Sigmoid colon (tissue), 7 donors: Measurements from ENCODE around the gene CARD11. TPM values are rescaled to one million over a fixed set of nuclear protein-coding genes. Genes with fewer than 3 reads are reported as not detected.

Experiments used
- DNase-seq: peaks from one replicate; pipeline ENCODE4 v3.0.0-alpha.2; 2019
- H3K27ac ChIP-seq, 4 donors: fragments of 200-600 bp; sonication (generic); one replicate each; pipeline ENCODE4 v1.5.1; 2016 to 2019; ENCODE audit warnings: mild to moderate bottlenecking in 1 of 4
- H3K27me3 ChIP-seq, 3 donors: fragments of 200-600 bp; sonication (generic); one replicate each; pipeline ENCODE4 v1.5.1; 2019; ENCODE audit warnings: mild to moderate bottlenecking in 1 of 3
- H3K36me3 ChIP-seq, 4 donors: fragments of 200-600 bp; sonication (generic); one replicate each; pipeline ENCODE4 v1.5.1; 2016 to 2019
- H3K4me1 ChIP-seq, 4 donors: fragments of 200-600 bp; sonication (generic); one replicate each; pipeline ENCODE4 v1.5.1; 2017 to 2019
- H3K4me3 ChIP-seq, 4 donors: fragments of 200-600 bp; sonication (generic); one replicate each; pipeline ENCODE4 v1.5.1; 2017 to 2019; ENCODE audit warnings: mild to moderate bottlenecking in 2 of 4, moderate library complexity in 1 of 4
- H3K9me3 ChIP-seq, 4 donors: fragments of 200-600 bp in 3 of 4; sonication (generic) in 3 of 4; one replicate each; pipeline versions ENCODE4 v1.5.1 to v1.6.1; 2013 to 2019
- EP300 ChIP-seq, 4 donors: sonication (generic); formaldehyde crosslinking; IDR thresholded peaks; one replicate each; pipeline ENCODE4 v1.6.1; 2017; ENCODE audit warnings: antibody characterized with exemption in 4 of 4
- POLR2A ChIP-seq, 2 donors: fragments of 450-650 bp; IDR thresholded peaks; one replicate each; pipeline ENCODE4 v1.6.1; 2016; ENCODE audit warnings: antibody characterized with exemption in 2 of 2, mild to moderate bottlenecking in 2 of 2, moderate library complexity in 2 of 2
- POLR2AphosphoS5 ChIP-seq, 4 donors: sonication (generic); formaldehyde crosslinking; IDR thresholded peaks; one replicate each; pipeline ENCODE4 v1.6.1; 2017; ENCODE audit warnings: antibody characterized with exemption in 4 of 4
- WGBS, 2 donors: extraction: QIAGEN DNeasy Blood & Tissue Kit; methylation state at CpG; one replicate each; pipeline ENCODE4 v1.1.7; 2013; 5-methylcytosine and 5-hydroxymethylcytosine counted together
- intact Hi-C: fragments of 100-400 bp; cut with DNase I; formaldehyde crosslinking; loops from one replicate; pipeline ENCODE4 v1.15.1; 2023
- polyA plus RNA-seq, 3 donors: library from polyadenylated mRNA; stranded (reverse); fragments of 200-250 nt; gene quantifications; one replicate each; pipeline ENCODE4 v1.2.3, GENCODE V29; 2013
- total RNA-seq, 4 donors: library from RNA; depleted of rRNA; stranded (reverse); fragments of >200 nt; gene quantifications; one replicate each; pipeline ENCODE4 v1.1.0, GENCODE V29; 2016
- TF ChIP-seq, protein P1 (sequence below), 4 experiments: fragments of 450-650 bp in 3 of 4; fragments of 200-600 bp in 1 of 4; IDR thresholded peaks; one replicate each; pipeline ENCODE4 v1.5.1; 2016 to 2019; ENCODE audit warnings: antibody characterized with exemption in 4 of 4, mild to moderate bottlenecking in 3 of 4, moderate library complexity in 2 of 4
- donor health status: healthy with polysubstance abuse.
- donor health status: Bipolar disorder and iron deficiency.
- donor health status: healthy.

CARD11 gene
- total and polyA plus RNA-seq, 7 donors, result 0.14 to 22.4 (median 0.66) TPM; not detected in 1

DNA sequence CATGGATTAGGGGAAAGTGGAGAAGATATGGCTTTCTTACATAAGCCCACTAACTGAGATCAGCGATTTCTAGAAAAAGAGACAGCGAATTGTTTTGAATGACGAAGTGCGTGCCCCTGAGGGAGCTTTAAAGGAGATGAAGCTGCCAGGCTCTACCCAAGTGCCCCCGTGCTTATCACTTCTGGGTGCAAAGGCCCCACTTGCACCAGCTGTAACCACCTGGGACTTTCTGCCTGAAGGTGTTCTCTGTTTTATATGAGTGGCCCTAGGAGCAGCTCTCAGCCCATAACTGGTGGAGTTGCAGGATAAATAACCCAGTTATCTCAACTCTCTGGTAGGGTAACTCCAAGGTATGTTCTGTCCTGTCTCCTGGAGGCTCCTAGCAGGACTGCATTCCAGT, 20.4 kb upstream of the CARD11 start:
- no peaks in the 10 kb centered on the region for H3K4me1 ChIP-seq
- H3K27ac ChIP-seq, result no peak overlapping the region
- 85 to 88% methylated on average over 5 of the region's 5 CpGs for WGBS, 2 donors
- TF ChIP-seq EP300 (IDR thresholded peaks at IDR 0.05), result no peak
- no peak for TF ChIP-seq POLR2A (IDR thresholded peaks at IDR 0.05)
- no peak for TF ChIP-seq POLR2AphosphoS5 (IDR thresholded peaks at IDR 0.05)
- TF ChIP-seq, protein P1, sequence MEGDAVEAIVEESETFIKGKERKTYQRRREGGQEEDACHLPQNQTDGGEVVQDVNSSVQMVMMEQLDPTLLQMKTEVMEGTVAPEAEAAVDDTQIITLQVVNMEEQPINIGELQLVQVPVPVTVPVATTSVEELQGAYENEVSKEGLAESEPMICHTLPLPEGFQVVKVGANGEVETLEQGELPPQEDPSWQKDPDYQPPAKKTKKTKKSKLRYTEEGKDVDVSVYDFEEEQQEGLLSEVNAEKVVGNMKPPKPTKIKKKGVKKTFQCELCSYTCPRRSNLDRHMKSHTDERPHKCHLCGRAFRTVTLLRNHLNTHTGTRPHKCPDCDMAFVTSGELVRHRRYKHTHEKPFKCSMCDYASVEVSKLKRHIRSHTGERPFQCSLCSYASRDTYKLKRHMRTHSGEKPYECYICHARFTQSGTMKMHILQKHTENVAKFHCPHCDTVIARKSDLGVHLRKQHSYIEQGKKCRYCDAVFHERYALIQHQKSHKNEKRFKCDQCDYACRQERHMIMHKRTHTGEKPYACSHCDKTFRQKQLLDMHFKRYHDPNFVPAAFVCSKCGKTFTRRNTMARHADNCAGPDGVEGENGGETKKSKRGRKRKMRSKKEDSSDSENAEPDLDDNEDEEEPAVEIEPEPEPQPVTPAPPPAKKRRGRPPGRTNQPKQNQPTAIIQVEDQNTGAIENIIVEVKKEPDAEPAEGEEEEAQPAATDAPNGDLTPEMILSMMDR (IDR thresholded peaks at IDR 0.05), result no peak
- no peak for DNase-seq
- intact Hi-C loops, result no loop called here
- H3K36me3 ChIP-seq, result no peaks in the 10 kb centered on the region
- no peaks in the 10 kb centered on the region for H3K9me3 ChIP-seq
- no peak overlapping the region for H3K4me3 ChIP-seq
- H3K27me3 ChIP-seq, result no peaks in the 10 kb centered on the region

DNA sequence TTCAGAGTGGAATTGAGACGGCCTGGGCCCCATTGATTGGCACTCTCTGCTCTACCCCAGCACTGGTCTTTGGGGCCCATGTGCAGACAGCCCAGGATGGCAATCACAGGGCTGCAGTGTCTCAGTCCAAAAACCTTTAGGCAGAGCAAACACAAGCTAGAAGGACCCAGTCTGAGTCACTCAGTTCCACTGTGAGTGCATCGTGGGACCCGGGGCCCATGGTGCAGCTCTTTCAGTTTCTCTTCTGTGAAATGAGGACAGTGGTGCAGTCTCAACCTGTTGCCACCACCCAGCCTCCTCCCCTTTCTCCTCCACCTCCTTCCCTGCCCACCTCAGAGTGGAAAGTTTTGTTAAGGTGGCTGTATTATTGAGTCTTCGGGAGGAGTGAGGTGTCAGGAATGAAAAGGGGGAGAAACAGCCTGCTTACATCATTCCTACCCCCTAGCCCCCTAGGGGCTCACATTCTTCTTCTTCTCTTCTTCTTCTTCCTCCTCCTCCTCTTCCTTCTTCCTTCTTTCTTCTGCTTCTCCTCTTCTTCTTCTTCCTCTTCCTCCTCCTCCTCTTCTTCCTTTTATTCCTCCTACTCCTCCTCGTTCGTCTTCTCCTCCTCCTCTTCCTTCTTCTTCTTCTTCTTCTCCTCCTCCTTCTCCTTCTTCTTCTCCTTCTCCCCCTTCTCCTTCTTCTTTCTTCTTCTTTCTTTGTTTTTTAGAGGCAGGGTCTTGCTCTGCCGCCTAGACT, 19.5 kb upstream of the CARD11 start:
- TF ChIP-seq, protein P1 (IDR thresholded peaks at IDR 0.05), result no peak
- TF ChIP-seq POLR2AphosphoS5 (IDR thresholded peaks at IDR 0.05), result no peak
- no peak for TF ChIP-seq EP300 (IDR thresholded peaks at IDR 0.05)
- no peak for TF ChIP-seq POLR2A (IDR thresholded peaks at IDR 0.05)

DNA sequence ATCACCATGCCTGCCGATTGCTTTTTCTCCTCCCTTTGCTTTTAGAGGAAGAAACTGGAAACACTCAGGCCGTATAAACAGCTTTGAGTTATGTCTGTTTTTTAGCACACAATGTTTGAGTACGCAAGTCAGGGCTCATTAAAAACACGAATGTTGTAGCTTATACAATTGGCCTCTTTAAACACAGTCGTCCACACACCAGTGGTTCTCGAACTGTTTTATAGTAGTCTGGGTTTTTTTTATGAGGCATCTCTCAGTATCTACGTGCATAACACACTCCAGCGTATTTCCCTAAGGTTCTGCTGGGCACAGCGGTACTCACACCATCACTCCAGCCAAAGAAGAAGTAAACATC, 13.4 kb upstream of the CARD11 start:
- peaks cover 0 to 10% (median 0%) of the 10 kb centered on the region in 3 donors for H3K27me3 ChIP-seq
- peak overlapping the region; percentile 2 to 23 (median 18) for H3K4me3 ChIP-seq

More for the DNA sequence above, 19.5 kb upstream of the CARD11 start:
- Histone ChIP-seq H3K9me3 (no peaks in the 10 kb centered on the region), H3K27me3 (peaks cover 0 to 3% (median 0%) of the 10 kb centered on the region in 3 donors), H3K4me3 (no peak overlapping the region), H3K4me1 (no peaks in the 10 kb centered on the region), H3K27ac (no peak overlapping the region), H3K36me3 (no peaks in the 10 kb centered on the region)
- 53 to 57% methylated on average over 7 of the region's 7 CpGs for WGBS, 2 donors
- intact Hi-C loops, result no loop called here
- DNase-seq, result no peak

DNA sequence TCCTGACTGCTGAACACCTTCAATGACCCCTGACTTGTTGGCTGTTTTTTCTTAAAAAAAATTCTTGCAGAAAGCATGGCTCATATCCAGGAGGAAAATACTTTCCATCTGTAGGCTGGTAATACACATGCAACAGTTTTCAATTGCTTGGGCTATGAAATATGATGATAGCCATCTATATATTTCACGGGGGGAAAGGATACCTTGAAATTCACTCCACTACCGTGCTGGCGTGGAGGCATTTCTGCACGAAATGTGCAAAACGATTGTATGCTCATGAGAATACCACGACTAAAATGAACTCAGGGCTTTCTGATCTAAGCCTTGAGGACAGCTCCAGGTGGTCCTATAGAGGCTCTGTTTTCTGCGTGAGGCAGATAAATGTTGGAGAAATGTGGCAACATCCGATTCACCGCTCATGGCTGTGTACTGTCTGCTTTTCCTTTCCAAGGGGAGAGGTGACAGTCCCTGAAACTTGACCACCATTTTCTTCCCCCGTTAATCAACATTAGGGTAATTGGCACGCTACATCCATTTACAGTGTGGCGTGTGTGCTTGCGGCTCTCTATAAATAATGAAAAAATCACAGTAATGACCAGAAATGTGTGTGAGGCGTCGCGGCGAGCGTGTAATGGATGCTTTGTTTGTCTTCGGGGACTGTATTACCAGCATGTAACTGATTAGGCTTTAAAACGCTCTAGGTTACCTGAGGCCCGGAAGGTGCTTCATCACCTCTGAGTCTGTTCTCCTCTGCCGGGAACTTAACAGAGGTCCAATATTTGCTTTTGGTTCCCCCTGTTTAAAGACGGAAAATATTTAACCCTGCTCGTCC, 12.8 kb upstream of the CARD11 start:
- H3K36me3 ChIP-seq, result no peaks in the 10 kb centered on the region
- H3K9me3 ChIP-seq, result peaks cover 0 to 8% (median 0%) of the 10 kb centered on the region in 4 donors
- peak overlapping the region; percentile 2 to 23 (median 18) for H3K4me3 ChIP-seq
- peaks cover 0 to 10% (median 0%) of the 10 kb centered on the region in 3 donors for H3K27me3 ChIP-seq
- intact Hi-C loops, result no loop called here
- no peak for DNase-seq
- 34 to 58% methylated on average over 24 of the region's 24 CpGs for WGBS, 2 donors
- no peak for TF ChIP-seq EP300 (IDR thresholded peaks at IDR 0.05)
- TF ChIP-seq POLR2AphosphoS5 (IDR thresholded peaks at IDR 0.05), result no peak
- TF ChIP-seq, protein P1 (IDR thresholded peaks at IDR 0.05), result no peak
- TF ChIP-seq POLR2A (IDR thresholded peaks at IDR 0.05), result no peak
- H3K27ac ChIP-seq, result peak overlapping the region in 2 of 4 donors; percentile 18 to 42
- peaks cover 0 to 17% (median 12%) of the 10 kb centered on the region in 4 donors for H3K4me1 ChIP-seq

More for the DNA sequence above, 13.4 kb upstream of the CARD11 start:
- Histone ChIP-seq H3K9me3 (peaks cover 0 to 7% (median 0%) of the 10 kb centered on the region in 4 donors), H3K27ac (peak overlapping the region in 2 of 4 donors; percentile 18 to 42), H3K4me1 (peaks cover 0 to 17% (median 12%) of the 10 kb centered on the region in 4 donors), H3K36me3 (no peaks in the 10 kb centered on the region)
- DNase-seq, result no peak
- WGBS, 2 donors, result 17 to 51% methylated on average over 9 of the region's 9 CpGs
- intact Hi-C loops, result no loop called here
- TF ChIP-seq POLR2A (IDR thresholded peaks at IDR 0.05), result no peak
- TF ChIP-seq, protein P1 (IDR thresholded peaks at IDR 0.05), result no peak
- TF ChIP-seq EP300 (IDR thresholded peaks at IDR 0.05), result peak in 3 of 4 donors; percentile 45 to 79 (median 54)
- peak; percentile 48 to 60 (median 58) for TF ChIP-seq POLR2AphosphoS5 (IDR thresholded peaks at IDR 0.05)
